A673 (cell line): ENCODE measurements around the gene GALR1. TPM values are rescaled to one million over a fixed set of nuclear protein-coding genes. Genes with fewer than 3 reads are reported as not detected.

Experiments used
- BruUV-seq: library from RNA; stranded (reverse); fragments of 400-500 nt; replicated peaks from 2 replicates; lab custom pipeline; 2021; lab: Mats Ljungman, UMichigan
- CTCF ChIA-PET: fragments of 300-600 bp; sonication (Branson Sonifier 250); formaldehyde crosslinking; loops from one replicate; lab custom pipeline; 2022; ENCODE audit warnings: antibody characterized with exemption; lab: Charles Lee
- POLR2A ChIA-PET: fragments of 300-600 bp; sonication (Branson Sonifier 250); formaldehyde crosslinking; loops from one replicate; lab custom pipeline; 2022; ENCODE audit warnings: antibody characterized with exemption; ENCODE audit not compliant: low non-redundant PET; lab: Charles Lee
- DNase-seq: peaks from one replicate; pipeline ENCODE4 v3.0.0-alpha.2; 2015; ENCODE audit warnings: low spot score
- H3K27ac ChIP-seq: fragments of 200-600 bp; sonication (generic); 2 replicates; pipeline ENCODE4 v1.5.1; 2016; ENCODE audit warnings: mixed run types, low read depth, mild to moderate bottlenecking, mixed read lengths, antibody characterized with exemption, low read length; ENCODE audit not compliant: poor library complexity, severe bottlenecking
- H3K27me3 ChIP-seq: fragments of 200-600 bp; sonication (generic); replicated peaks from 2 replicates; pipeline ENCODE4 v1.6.1; 2017; ENCODE audit warnings: mixed run types, low read depth, mild to moderate bottlenecking, mixed read lengths, antibody characterized with exemption, low read length; ENCODE audit not compliant: insufficient read depth, poor library complexity
- H3K36me3 ChIP-seq: fragments of 200-600 bp; sonication (generic); 2 replicates; pipeline ENCODE4 v1.6.1; 2016; ENCODE audit warnings: mixed run types, mild to moderate bottlenecking, mixed read lengths, antibody characterized with exemption, low read length; ENCODE audit not compliant: insufficient read depth, poor library complexity, severe bottlenecking
- H3K4me1 ChIP-seq: fragments of 200-600 bp; sonication (generic); 2 replicates; pipeline ENCODE4 v1.6.1; 2017; ENCODE audit warnings: mixed run types, mild to moderate bottlenecking, mixed read lengths, antibody characterized with exemption, low read length; ENCODE audit not compliant: insufficient read depth, poor library complexity, severe bottlenecking
- H3K4me3 ChIP-seq: fragments of 200-600 bp; sonication (generic); 2 replicates; pipeline ENCODE4 v1.5.1; 2016; ENCODE audit warnings: low read depth, mixed run types, mild to moderate bottlenecking, mixed read lengths, low read length; ENCODE audit not compliant: poor library complexity, severe bottlenecking
- H3K9me3 ChIP-seq: fragments of 200-600 bp; sonication (generic); 2 replicates; pipeline ENCODE4 v1.6.1; 2016; ENCODE audit warnings: mixed run types, low read depth, mild to moderate bottlenecking, mixed read lengths, antibody characterized with exemption, low read length; ENCODE audit not compliant: poor library complexity, severe bottlenecking
- CTCF ChIP-seq: fragments of 300-800, 200-600 bp; sonication (generic); conservative IDR thresholded peaks from 2 replicates; pipeline ENCODE4 v1.5.1; 2017; ENCODE audit warnings: low read depth, mild to moderate bottlenecking, antibody characterized with exemption, low read length, moderate library complexity, mixed read lengths
- EZH2 ChIP-seq: fragments of 200-600 bp; sonication (generic); IDR thresholded peaks from 2 replicates; pipeline ENCODE4 v1.6.1; 2017; ENCODE audit warnings: borderline replicate concordance, low read depth, mild to moderate bottlenecking, mixed read lengths, antibody characterized with exemption, low read length; ENCODE audit not compliant: poor library complexity, severe bottlenecking
- intact Hi-C: fragments of 100-400 bp; cut with micrococcal nuclease; formaldehyde crosslinking; loops from one replicate; pipeline ENCODE4 v1.10.0; 2022; ENCODE audit not compliant: unreplicated experiment
- total RNA-seq: library from RNA; stranded (reverse); gene quantifications from 2 replicates; pipeline ENCODE4 v1.2.3, GENCODE V29; 2021

GALR1 gene
- total RNA-seq, 1 experiment from 2014 or later, result not detected

- TF ChIP-seq CTCF (no peak), EZH2 (no peak)
- Histone ChIP-seq H3K9me3 (no peaks in the 10 kb centered on the region), H3K4me3 (no peak overlapping the region), H3K27me3 (no peaks in the 10 kb centered on the region), H3K4me1 (no peaks in the 10 kb centered on the region), H3K36me3 (no peaks in the 10 kb centered on the region), H3K27ac (no peak overlapping the region)
- intact Hi-C loops, result no loop called here
- no TSS peak for BruUV-seq
- DNase-seq, result no peak
- POLR2A ChIA-PET, result no interaction called here
- CTCF ChIA-PET, result no interaction called here
Measured at GRCh38 chr18:77220726-77221125, 28.9 kb upstream of the GALR1 start.

GRCh38 chr18:77222464-77222863 is 27.2 kb upstream of the GALR1 start:
- no TSS peak for BruUV-seq
- CTCF ChIA-PET, result no interaction called here
- Histone ChIP-seq H3K9me3 (no peaks in the 10 kb centered on the region), H3K27me3 (no peaks in the 10 kb centered on the region), H3K4me3 (no peak overlapping the region), H3K27ac (no peak overlapping the region), H3K4me1 (no peaks in the 10 kb centered on the region), H3K36me3 (no peaks in the 10 kb centered on the region)
- POLR2A ChIA-PET, result no interaction called here
- intact Hi-C loops, result no loop called here
- TF ChIP-seq CTCF (no peak), EZH2 (no peak)
- DNase-seq, result no peak

GRCh38 chr18:77223221-77223639 is 26.4 kb upstream of the GALR1 start:
- Histone ChIP-seq H3K4me3 (no peak overlapping the region), H3K27me3 (no peaks in the 10 kb centered on the region), H3K27ac (no peak overlapping the region), H3K9me3 (no peaks in the 10 kb centered on the region), H3K36me3 (no peaks in the 10 kb centered on the region), H3K4me1 (no peaks in the 10 kb centered on the region)
- no peak for TF ChIP-seq CTCF
- no peak for TF ChIP-seq EZH2
- intact Hi-C loops, result no loop called here
- no TSS peak for BruUV-seq
- DNase-seq, result no peak
- ChIA-PET CTCF (no interaction called here), POLR2A (no interaction called here)
